Measurements from ENCODE around the gene ASPM. TPM values are rescaled to one million over a fixed set of nuclear protein-coding genes. Genes with fewer than 3 reads are reported as not detected.
"Not testable (repeated sequence)": the region's sequence is repeated elsewhere in the genome, so short reads cannot be mapped to it uniquely, and the experiment has no call there.

The ASPM gene
- total and polyA plus RNA-seq, 2 donors (not counting 1 experiment from before 2014, with no cell fraction given): 4.4 to 9.7 TPM

DNA sequence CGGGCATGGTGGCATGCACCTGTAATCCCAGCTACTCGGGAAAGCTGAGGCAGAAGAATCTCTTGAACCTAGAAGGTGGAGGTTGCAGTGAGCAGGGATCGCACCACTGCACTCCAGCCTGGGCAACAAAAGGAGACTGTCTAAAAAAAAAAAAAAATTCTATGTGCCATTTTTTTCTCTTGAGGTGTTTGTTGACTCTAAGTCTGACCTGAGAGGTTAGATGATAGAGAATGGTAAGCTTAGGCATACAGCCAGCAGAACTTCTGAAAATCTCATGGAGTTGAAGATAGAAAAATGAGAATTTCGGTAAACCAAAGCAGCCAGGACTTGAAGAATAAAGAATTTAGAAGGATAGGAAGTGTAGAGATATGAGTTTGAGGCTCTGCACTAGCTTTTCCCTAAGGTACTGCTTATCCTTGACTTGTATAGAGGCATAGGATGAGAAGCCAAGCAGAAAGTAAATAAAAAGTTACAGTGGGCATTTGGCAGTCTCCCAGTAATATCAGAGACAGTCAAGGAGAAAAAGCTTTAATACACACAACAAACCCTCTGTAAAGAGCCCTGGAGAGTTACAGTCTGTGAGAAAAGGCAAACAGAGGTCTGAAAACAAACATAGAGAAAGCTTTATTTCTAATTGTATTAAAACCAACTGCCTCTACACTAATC lies 103.7 kb downstream of the ASPM start:
- Histone ChIP-seq H3K4me2 (ENCODE audit: extremely low read depth, insufficient read depth, low read length) (no peak overlapping the region), H3K9ac (ENCODE audit: insufficient read depth, low read length) (no peak overlapping the region), H2AFZ (ENCODE audit: low read length) (no peak overlapping the region), H3K4me3 (replicated peaks in 1 of 4; ENCODE audit: control extremely low read depth in 1 of 4, insufficient read depth in 1 of 4, low read depth in 3 of 4, low read length in 4 of 4) (no peak overlapping the region), H3K9me3 (ENCODE audit: control insufficient read depth, insufficient read depth, low read depth, low read length) (no peaks in the 10 kb centered on the region), H3K27ac (ENCODE audit: insufficient read depth, low read length) (no peak overlapping the region), H3K79me2 (ENCODE audit: control insufficient read depth, insufficient read depth, low read length) (no peaks in the 10 kb centered on the region), H3K4me1 (ENCODE audit: control insufficient read depth, extremely low read depth, insufficient read depth, low read length) (no peaks in the 10 kb centered on the region), H3K36me3 (ENCODE audit: control insufficient read depth, insufficient read depth, low read length) (no peaks in the 10 kb centered on the region), H4K20me1 (ENCODE audit: control insufficient read depth, extremely low read depth, insufficient read depth, low read length) (no peaks in the 10 kb centered on the region), H3K27me3 (ENCODE audit: control insufficient read depth, insufficient read depth, low read length) (no peaks in the 10 kb centered on the region)
- DNase-seq (ENCODE audit: low read depth in 2 of 2): no peak
- no peak for TF ChIP-seq EZH2 (IDR thresholded peaks at IDR 0.05; ENCODE audit: low read length, missing control alignments)
- TF ChIP-seq, protein P1, sequence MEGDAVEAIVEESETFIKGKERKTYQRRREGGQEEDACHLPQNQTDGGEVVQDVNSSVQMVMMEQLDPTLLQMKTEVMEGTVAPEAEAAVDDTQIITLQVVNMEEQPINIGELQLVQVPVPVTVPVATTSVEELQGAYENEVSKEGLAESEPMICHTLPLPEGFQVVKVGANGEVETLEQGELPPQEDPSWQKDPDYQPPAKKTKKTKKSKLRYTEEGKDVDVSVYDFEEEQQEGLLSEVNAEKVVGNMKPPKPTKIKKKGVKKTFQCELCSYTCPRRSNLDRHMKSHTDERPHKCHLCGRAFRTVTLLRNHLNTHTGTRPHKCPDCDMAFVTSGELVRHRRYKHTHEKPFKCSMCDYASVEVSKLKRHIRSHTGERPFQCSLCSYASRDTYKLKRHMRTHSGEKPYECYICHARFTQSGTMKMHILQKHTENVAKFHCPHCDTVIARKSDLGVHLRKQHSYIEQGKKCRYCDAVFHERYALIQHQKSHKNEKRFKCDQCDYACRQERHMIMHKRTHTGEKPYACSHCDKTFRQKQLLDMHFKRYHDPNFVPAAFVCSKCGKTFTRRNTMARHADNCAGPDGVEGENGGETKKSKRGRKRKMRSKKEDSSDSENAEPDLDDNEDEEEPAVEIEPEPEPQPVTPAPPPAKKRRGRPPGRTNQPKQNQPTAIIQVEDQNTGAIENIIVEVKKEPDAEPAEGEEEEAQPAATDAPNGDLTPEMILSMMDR (conservative IDR thresholded peaks at IDR 0.05 in 1 of 2, IDR thresholded peaks at IDR 0.05 in 1 of 2; ENCODE audit: low read depth in 1 of 2, low read length in 2 of 2): no peak

DNA sequence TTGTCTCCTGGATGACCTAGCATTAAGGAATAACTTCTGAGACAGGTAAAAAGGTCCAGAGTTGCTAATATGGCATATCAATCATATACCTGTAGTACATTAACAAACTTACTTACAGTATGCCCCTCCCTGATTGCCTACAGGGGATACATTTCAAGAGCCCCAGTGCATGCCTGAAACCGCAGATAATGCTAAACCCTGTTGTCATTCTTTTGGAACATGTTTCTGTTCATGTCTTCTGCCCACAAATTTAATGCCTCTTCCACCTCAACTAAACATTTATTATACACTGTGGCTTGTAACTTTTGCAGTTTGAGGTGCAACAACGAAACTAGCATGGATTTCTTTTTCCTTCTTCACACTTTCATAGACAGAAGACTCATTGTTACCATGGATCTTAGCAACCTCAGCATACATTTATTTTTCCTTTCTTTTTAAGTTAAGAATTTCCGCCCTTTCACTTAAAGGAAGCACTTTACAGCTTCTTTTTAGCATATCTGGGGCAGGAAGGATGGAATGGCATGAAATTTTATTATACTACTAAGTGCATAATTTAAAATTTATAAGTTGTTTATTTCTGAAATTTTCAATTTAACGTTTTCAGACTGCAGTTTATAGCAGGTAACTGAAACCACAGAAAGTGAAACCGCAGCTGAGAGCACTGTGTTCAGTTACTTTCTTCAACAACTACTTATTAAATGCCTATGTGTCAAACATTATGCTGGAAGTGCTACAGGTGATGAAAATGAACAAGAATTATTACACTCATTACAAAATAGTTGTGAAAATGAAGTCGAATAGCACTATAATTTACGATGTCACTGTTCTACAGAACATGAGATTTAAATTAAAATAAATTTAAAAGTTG lies 104.7 kb downstream of the ASPM start:
- no peak overlapping the region for H3K27ac ChIP-seq (ENCODE audit: insufficient read depth, low read length)
- no peaks in the 10 kb centered on the region for H3K79me2 ChIP-seq (ENCODE audit: control insufficient read depth, insufficient read depth, low read length)
- H3K4me2 ChIP-seq (ENCODE audit: extremely low read depth, insufficient read depth, low read length): no peak overlapping the region
- H2AFZ ChIP-seq (ENCODE audit: low read length): peak overlapping the region; percentile 3
- H3K27me3 ChIP-seq (ENCODE audit: control insufficient read depth, insufficient read depth, low read length): no peaks in the 10 kb centered on the region
- no peaks in the 10 kb centered on the region for H3K4me1 ChIP-seq (ENCODE audit: control insufficient read depth, extremely low read depth, insufficient read depth, low read length)
- H4K20me1 ChIP-seq (ENCODE audit: control insufficient read depth, extremely low read depth, insufficient read depth, low read length): no peaks in the 10 kb centered on the region
- no peak for TF ChIP-seq EZH2 (IDR thresholded peaks at IDR 0.05; ENCODE audit: low read length, missing control alignments)
- no peak for DNase-seq (ENCODE audit: low read depth in 2 of 2)
- H3K9ac ChIP-seq (ENCODE audit: insufficient read depth, low read length): no peak overlapping the region
- H3K9me3 ChIP-seq (ENCODE audit: control insufficient read depth, insufficient read depth, low read depth, low read length): no peaks in the 10 kb centered on the region
- no peak overlapping the region for H3K4me3 ChIP-seq (replicated peaks in 1 of 4; ENCODE audit: control extremely low read depth in 1 of 4, insufficient read depth in 1 of 4, low read depth in 3 of 4, low read length in 4 of 4)
- H3K36me3 ChIP-seq (ENCODE audit: control insufficient read depth, insufficient read depth, low read length): no peaks in the 10 kb centered on the region

DNA sequence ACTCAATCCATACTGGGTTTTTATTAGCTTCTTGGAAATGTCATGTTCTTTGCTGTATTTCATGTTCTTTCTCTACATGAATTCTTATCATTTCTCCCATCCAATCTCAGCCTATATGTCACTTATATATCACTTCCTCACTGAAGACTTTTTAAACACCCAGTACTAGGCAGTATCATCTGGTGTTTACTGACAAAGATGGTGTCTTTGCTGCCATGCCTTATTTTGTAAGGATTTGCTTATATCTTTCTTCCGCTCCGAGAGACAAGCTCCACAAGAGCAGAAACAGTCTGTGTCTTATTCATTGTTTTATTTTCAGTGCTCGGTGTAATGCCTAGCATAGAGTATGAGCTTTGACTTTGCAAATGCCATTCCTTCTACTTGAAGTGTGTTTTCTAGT lies 109.6 kb downstream of the ASPM start:
- Histone ChIP-seq H3K79me2 (ENCODE audit: control insufficient read depth, insufficient read depth, low read length) (no peaks in the 10 kb centered on the region), H3K27ac (ENCODE audit: insufficient read depth, low read length) (no peak overlapping the region), H2AFZ (ENCODE audit: low read length) (peak overlapping the region; percentile 37), H3K36me3 (ENCODE audit: control insufficient read depth, insufficient read depth, low read length) (no peaks in the 10 kb centered on the region), H3K4me2 (ENCODE audit: extremely low read depth, insufficient read depth, low read length) (no peak overlapping the region), H3K4me3 (replicated peaks in 1 of 4; ENCODE audit: control extremely low read depth in 1 of 4, insufficient read depth in 1 of 4, low read depth in 3 of 4, low read length in 4 of 4) (no peak overlapping the region), H3K9ac (ENCODE audit: insufficient read depth, low read length) (no peak overlapping the region), H3K27me3 (ENCODE audit: control insufficient read depth, insufficient read depth, low read length) (no peaks in the 10 kb centered on the region), H3K9me3 (ENCODE audit: control insufficient read depth, insufficient read depth, low read depth, low read length) (no peaks in the 10 kb centered on the region), H4K20me1 (ENCODE audit: control insufficient read depth, extremely low read depth, insufficient read depth, low read length) (no peaks in the 10 kb centered on the region), H3K4me1 (ENCODE audit: control insufficient read depth, extremely low read depth, insufficient read depth, low read length) (no peaks in the 10 kb centered on the region)
- no peak for DNase-seq (ENCODE audit: low read depth in 2 of 2)
- TF ChIP-seq EZH2 (IDR thresholded peaks at IDR 0.05; ENCODE audit: low read length, missing control alignments): no peak
- TF ChIP-seq, protein P1 (conservative IDR thresholded peaks at IDR 0.05 in 1 of 2, IDR thresholded peaks at IDR 0.05 in 1 of 2; ENCODE audit: low read depth in 1 of 2, low read length in 2 of 2): no peak

- Histone ChIP-seq H3K27ac (ENCODE audit: insufficient read depth, low read length) (peak overlapping the region; percentile 56), H2AFZ (ENCODE audit: low read length) (peak overlapping the region; percentile 7), H3K4me2 (ENCODE audit: extremely low read depth, insufficient read depth, low read length) (peak overlapping the region; percentile 20)
- not testable (repeated sequence) for H4K20me1 ChIP-seq (ENCODE audit: control insufficient read depth, extremely low read depth, insufficient read depth, low read length); H3K79me2 ChIP-seq (ENCODE audit: control insufficient read depth, insufficient read depth, low read length); H3K36me3 ChIP-seq (ENCODE audit: control insufficient read depth, insufficient read depth, low read length); H3K4me1 ChIP-seq (ENCODE audit: control insufficient read depth, extremely low read depth, insufficient read depth, low read length); H3K9me3 ChIP-seq (ENCODE audit: control insufficient read depth, insufficient read depth, low read depth, low read length); H3K9ac ChIP-seq (ENCODE audit: insufficient read depth, low read length); H3K4me3 ChIP-seq (replicated peaks in 1 of 4; ENCODE audit: control extremely low read depth in 1 of 4, insufficient read depth in 1 of 4, low read depth in 3 of 4, low read length in 4 of 4); H3K27me3 ChIP-seq (ENCODE audit: control insufficient read depth, insufficient read depth, low read length)
- DNase-seq (ENCODE audit: low read depth in 2 of 2): peak; percentile 58 to 75
These were observed 111.7 kb downstream of the ASPM start for GRCh38 chr1:197034631-197035339.

All from fibroblast of lung (primary cell).